ENCODE results near the gene CREBL2.
"Not testable (repeated sequence)": the region's sequence is repeated elsewhere in the genome, so short reads cannot be mapped to it uniquely, and the experiment has no call there.

The CREBL2 gene, protein sequence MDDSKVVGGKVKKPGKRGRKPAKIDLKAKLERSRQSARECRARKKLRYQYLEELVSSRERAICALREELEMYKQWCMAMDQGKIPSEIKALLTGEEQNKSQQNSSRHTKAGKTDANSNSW

DNA sequence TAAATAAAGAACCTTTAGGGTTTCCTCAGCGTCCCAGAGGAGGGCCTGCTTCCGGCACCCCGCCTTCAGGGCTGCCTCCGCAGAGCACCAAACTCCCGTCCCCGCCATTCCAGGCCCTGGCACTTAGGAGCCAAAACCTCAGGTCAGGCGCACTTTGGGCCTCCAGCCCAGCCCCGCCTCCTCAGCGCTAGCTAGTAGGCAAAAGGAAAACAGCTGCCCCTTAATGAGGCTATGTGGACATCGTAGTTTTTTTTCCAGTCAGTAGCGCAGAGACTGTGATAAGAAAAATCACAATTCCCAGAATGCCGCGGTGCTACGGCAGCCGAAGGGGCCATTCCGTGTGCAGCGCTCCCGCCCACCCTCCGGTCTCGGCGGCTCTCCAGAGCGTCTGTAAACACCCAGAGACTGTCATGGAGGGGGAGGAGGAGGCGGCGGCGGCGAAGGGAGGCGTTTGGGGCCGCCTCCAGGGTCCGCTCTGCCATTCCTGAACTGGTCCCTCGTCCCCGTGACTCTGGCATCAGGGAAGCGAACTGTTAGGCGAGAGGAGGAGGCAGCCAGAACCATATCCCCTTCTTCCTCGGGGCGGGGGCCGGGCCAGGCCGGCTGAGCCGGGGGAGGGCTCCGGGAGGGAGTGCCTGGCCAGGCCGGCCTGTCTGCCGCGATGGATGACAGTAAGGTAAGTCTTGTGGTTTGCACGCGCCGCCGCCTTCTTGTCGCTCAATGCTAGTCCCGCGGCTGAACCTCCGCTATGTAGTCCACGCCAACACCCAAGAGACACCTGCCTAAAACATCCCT, at the start of gene CREBL2:
CREBL2 (plus strand) TSS at position 365 of the 795 bp plus-strand sequence; CDS start at position 662, 297 bp downstream.
- peak; percentile 60 to 61 for DNase-seq (ENCODE audit: low read depth in 2 of 2)

DNA sequence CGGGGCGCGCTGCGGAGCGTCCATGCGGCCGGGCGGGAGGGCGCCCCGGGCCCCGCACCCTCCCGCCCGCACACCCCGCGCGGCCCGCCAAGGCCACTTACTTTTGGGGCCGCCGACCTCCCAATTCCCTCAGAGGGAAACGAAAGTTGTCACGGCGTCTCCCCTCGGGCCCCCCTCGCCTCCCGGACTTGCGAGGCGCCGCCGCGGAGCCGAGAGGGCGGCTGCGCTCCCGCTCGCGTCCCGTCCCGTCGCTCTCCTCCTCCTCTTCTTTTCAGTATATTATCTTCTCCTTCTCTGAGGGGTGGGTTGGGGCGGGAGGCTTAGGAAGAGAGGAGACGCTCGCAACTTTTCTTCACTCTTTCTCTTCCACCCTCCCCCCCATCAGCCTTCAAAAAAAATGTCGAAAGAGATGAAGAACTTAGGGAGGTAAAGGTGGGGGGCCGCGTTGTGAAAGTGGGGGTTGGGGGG, 49.6 kb upstream of the CREBL2 start:
- no peak for DNase-seq (ENCODE audit: low read depth in 2 of 2)

DNA sequence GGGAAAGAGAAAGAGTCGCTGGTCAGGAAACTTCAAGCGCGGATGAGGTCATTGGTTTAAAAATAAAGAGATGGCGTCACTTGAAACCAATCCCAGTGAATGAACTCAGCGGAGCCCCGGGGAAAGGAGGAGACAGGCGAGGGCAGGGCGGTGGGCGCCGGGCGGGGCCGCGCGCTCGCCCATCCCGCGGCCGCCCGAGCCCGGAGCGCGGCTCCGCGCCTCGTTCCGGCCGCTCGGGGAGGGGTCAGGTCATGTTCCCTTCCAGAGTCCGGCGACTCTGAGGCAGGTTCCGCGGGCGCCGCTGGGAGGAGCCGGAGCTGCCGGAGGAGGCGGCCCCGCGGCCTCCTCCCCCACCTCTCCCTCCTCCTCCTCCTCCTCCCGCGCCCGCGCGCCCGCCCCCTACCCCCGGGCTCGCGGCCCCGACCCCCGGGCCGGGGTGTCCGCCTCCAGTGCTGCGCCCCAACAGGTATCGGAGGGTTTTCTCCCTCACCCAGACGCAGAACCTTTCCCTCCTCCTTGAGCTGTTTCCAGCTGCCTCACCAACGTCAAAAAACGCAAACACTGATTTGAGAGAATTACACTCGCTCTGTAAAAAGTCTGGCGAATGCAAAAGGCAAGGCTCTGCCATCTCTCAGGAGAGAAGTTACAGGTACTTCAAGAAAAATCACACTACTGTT, 49.0 kb upstream of the CREBL2 start, which contains the start of gene DUSP16:
DUSP16 (minus strand) TSS at position 279 of the 677 bp plus-strand sequence. CDS start 41,765 bp downstream, outside the sequence.
- peak; percentile 38 to 41 for DNase-seq (ENCODE audit: low read depth in 2 of 2)

DNA sequence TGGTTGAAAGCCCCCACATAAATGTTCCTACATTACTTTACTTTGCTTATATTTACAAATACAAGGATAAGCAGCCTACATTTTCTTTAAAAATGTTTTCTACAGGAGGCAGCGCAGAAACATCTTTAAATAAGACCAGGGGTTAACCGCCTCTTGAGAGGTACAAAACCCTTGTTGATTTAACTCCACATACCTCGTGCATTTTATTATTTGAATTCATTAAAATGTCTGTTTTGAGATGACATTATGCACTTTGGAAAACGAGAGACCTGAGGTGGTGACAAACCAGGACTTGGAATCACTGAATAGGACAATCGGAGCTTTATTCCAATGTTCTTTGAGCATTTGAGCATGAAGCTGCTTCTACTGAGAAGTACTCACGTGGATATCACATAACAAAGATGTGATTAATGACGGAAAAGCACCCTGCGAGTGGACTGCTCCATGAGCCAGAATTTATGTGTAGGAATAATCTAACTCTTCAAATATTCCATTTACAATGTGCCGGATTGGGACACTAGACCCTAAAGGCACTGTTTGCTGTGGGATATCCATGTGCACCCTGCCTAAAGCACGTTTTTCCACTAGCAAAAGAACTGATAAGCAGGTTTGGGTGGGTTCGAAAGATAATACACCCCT, 48.3 kb upstream of the CREBL2 start:
- DNase-seq (ENCODE audit: low read depth in 2 of 2), result no peak

DNA sequence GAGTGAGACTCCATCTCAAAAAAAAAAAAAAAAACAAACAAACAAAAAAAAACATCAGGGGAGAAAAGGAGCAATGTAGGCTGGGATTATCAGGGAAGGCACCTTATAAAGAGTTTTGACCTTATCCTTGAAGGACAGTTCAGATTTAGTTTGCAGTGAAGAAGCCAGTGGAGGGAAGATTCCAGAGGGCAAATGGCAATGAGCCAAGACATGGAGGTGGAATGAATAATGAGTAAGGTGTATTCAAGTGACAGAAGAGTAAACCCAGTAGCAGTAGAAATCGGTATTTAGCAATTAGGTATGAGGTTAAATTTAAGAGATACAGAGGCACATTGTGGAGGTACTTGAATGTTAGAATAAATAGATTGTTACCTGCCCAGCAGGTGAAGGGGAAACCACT, 46.8 kb upstream of the CREBL2 start:
- DNase-seq (ENCODE audit: low read depth in 2 of 2), result no peak

DNA sequence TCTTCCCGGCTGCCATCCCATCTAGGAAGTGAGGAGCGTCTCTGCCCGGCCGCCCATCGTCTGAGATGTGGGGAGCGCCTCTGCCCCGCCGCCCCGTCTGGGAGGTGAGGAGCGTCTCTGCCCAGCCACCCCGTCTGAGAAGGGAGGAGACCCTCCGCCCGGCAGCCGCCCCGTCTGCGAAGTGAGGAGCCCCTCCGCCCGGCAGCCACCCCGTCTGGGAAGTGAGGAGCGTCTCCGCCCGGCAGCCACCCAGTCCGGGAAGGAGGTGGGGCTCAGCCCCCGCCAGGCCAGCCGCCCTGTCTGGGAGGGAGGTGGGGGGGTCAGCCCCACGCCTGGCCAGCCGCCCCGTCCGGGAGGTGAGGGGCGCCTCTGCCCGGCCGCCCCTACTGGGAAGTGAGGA, 45.7 kb upstream of the CREBL2 start:
- not testable (repeated sequence) for DNase-seq (ENCODE audit: low read depth in 2 of 2)

DNA sequence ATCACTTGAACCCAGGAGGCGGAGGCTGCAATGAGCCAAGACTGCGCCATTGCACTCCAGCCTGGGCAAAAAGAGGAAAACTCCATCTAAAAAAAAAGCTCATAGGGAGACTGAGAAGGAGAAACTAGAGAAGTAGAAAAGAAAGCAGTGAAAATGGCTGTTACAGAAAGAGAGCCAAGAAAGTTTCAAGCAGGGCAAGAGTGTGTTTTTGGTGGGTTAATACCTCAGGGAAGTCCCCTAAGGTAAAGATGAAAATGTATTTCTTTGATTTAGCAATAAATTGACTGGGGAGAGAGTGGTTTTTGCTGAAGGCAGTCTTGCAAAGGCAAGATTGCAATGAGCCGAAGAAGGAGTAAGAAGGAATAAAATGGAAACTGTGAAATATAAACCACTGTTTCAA, 39.0 kb upstream of the CREBL2 start:
- no peak for DNase-seq (ENCODE audit: low read depth in 2 of 2)

DNA sequence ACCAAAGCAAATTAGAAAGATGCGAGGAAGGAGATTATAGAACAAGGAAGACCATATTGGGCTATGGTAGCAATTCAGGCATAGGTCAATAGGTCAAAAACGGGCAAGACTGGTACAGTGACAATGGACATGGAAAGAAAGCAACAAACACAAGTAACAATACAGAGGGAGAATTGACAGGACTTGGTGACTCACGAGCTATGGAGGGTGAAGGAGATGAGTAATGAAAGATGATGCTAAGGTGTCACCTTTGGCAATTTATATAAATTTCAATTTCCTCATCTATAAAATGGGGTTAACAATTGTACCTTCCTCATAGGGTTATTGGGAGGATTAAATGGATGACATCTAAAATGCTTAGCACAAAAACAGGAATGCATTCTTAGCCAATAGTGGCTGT, 33.9 kb upstream of the CREBL2 start:
- DNase-seq (ENCODE audit: low read depth in 2 of 2), result no peak

DNA sequence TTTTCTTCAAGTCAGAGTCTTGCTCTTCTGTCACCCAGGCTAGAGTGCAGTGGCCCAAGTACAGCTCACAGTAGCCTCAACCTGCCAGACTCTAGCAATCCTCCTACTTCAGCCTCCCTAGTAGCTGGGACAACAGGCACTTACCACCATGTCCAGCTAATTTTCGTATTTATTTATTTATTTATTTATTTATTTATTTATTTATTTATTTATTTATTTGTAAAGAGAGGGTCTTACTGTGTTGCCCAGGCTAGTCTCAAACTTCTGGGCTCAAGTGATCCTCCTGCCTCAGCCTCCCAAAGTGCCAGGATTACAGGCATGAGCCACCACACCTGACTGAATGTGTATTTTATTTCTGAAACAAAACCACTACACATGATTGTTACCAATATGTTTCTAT, 31.0 kb upstream of the CREBL2 start:
- DNase-seq (ENCODE audit: low read depth in 2 of 2), result not testable (repeated sequence)

DNA sequence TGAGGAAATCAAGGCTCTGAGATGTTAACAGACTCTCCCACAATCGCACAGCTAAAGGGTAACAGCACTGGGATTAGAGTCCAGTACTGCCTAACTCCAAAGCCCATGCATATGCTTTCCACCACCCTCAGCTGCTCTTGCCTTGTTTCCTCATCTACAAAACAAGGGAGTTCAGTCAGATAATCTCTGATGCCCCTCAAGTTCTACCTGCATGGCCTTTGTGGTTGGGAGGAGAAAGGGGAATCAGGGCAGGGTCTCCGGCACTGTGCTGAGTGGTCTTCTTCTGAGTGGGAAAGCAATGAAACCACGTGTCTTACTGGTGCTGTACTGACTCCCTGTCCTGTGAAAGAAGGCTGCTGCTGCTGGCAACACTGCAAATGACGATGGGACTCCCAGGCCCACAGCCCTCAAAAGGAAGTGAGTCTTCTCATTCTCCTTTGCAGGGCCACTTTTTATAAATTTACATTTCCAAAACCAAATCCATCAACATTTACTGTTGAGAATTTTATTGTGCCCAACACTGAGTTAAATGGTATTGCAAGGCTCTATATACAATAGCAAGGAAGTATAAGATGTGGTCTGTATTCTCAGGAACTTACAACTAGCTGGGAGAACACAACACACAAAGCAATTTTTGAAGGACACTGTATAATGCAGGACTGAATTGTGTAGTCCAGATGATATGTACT, 29.3 kb upstream of the CREBL2 start:
- DNase-seq (ENCODE audit: low read depth in 2 of 2), result no peak

DNA sequence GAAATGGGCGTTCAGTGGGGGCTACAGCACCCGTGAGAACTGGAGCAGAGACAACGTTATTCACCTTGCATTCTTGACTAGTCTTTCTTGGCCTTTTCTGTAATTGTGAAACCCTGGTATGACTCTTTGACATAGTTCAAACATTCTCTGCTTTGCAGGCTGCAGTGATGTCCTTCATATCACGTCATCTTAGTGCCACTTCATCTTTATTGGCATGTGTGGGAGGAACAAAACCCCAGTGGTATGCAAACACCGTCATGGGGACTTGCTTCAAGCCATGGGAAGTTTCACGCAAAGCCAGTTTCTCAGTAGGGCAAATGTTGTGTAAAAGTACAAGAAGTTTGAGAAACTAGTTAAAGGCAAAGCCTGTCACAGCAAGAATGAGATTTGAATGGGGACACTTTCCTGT, 28.8 kb upstream of the CREBL2 start:
- no peak for DNase-seq (ENCODE audit: low read depth in 2 of 2)

DNA sequence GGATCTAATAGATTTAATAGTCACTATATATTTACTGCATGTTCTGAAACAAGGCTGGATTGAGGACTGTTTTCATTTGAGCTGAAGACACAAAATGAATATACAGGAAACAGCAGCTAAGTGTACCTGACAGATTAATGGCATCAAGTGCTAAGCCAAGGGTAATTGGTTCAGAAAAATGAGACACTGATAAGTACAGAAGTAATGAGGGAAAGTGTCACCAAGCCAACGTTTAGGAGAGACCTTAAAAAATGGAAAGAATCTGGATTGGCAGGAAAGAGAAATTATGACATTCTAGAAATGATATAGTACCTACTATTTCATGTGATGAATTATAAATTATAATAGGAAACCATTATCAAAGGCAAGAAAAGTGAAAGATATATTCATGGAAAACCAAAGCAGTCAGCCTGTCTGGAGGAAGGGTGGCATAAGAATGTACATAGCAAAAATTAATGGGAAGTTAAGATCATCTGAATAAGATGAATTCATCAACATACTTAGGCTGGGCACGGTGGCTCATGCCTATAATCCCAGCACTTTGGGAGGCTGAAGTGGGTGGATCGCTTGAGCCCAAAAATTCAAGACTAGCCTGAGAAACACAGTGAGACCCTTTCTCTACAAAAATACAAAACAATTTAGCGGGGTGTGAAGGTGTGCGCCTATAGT, 28.0 kb upstream of the CREBL2 start:
- DNase-seq (ENCODE audit: low read depth in 2 of 2), result no peak

DNA sequence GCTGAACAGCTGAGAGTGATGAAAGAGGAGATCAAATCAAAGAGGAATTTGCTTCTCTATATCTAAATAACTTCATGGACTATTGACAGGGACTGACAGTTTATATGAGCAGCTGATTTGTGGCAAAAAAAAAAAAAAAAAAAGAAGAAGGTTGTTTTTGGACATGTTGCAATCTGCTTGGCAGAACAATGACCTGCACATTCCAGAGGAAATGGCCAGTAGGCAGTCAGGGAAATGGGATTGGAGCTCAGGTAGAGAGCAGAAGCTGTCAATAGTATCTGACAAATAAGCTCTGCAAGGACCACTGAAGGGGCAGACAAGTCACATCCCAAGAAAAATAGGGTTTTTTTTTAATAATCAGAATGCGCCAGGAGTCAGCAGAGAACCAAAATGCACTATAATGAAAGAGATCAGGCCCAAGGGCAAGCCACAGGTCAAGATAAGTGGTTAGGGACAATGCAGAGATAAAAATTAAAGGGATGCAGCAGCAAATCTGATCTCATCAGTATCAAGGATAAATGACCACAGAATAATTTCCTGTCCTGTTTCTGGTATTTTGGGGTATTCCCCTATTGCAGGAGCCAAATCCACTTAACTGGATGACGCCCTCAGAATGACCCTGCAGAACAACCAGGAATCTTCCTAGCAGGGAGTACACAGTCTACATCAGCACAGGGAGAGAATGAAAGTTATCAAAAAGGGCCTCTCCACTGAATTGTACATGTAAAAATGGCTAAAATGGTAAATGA, 26.4 kb upstream of the CREBL2 start:
- no peak for DNase-seq (ENCODE audit: low read depth in 2 of 2)

DNA sequence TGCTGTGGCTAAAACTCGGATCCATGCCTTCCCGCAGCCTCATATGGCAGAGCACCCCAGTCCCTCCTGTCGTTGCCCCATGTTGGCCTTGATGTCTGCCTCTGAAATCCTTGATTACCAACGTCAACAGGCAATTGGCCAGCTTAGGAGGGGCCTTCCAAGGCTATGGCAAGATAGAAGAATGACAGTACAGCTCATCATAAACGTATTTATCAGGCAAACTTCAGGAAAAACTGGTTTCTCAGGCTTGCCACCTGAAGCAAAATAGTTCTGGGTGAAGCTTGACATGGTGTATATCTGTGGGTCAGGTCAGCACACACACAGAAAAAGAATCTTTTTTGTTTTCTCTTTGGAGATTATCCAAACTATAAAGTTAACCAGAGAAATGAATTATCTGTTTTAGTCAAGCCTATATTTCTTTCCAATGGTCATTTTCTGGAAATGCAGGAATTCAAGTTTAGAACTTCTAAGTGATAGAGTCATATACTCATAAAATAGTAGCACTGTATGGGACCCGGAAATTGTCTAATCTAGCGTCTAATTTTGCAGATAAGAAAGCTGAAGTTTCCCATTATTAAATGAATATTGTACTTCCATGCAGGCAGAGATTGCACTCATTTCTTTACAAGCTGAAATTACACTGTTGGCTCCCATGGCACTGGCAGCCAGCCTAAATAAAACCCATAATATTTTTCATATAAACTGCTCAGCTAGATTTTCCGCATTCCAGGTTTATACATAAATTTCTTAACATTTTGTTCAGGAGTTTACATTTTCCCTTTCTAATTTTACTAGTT, 24.6 kb upstream of the CREBL2 start:
- no peak for DNase-seq (ENCODE audit: low read depth in 2 of 2)

DNA sequence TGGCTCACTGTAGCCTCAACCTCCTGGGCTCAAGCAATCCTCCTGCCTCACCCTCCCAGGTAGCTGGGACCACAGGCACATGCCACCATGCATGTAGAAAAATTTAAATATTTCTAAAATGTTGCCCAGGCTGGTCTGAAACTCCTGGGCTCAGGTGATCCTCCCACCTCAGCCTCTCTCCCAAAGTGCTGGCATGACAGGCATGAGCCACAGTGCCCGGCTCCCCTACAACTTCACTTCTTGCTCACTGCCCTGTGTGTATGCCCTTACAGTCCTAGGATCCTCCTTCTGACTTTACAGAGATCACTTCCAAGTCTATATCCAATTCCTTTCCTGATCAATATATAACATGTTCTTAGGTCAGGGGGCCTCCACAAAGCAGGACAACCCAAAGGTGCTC, 23.8 kb upstream of the CREBL2 start:
- no peak for DNase-seq (ENCODE audit: low read depth in 2 of 2)

DNA sequence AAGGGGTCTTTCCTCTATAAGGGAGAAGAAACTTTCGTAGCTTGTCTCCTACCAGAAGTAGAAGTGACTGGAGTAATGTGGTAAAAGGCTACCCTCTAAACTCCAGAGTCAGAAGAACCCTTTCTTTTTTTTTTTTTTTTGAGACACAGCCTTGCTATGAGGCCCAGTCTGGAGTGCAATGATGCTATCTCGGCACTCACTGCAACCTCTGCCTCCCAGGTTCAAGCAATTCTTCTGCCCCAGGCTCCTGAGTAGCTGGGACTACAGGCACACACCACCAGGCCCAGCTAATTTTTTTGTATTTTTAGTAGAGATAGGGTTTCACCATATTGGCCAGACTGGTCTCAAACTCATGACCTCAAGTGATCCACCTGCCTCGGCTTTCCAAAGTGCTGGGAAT, 23.2 kb upstream of the CREBL2 start:
- DNase-seq (ENCODE audit: low read depth in 2 of 2), result not testable (repeated sequence)

DNA sequence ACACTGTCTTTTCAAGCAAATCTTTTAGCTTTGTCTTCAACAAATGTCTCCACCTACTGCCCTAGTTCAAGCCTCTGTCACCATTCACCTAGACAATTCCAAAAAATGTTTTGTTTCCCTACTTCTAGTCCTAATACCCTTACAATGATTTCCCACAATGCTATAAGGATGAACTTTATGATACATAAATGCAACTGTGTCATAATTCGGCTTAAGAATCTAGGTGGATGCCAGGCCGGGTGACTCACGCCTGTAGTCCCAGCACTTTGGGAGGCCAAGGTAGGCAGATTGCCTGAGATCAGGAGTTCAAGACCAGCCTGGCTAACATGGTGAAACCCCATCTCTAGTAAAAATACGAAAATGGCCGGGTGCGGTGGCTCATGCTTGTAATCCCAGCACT, 20.7 kb upstream of the CREBL2 start:
- DNase-seq (ENCODE audit: low read depth in 2 of 2), result no peak

DNA sequence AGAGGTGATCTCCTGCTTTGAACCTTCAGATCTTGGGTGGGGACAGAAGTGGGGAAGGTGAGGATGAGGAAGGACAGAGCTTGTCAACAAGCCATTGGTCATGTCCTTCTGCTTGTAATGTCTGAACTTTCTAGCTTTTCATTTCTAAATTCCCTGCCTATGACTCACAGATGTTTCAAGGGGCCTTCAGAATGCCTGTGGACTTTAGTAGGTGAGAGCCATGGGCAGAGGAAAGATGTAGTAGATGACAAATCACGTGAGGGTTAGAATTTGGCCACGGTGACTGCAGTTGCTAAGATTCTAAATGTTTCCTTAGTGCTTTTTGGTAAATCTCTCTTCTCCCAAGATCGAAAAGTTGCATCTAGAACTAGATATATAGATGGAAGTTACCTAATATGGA, 18.7 kb upstream of the CREBL2 start:
- no peak for DNase-seq (ENCODE audit: low read depth in 2 of 2)

DNA sequence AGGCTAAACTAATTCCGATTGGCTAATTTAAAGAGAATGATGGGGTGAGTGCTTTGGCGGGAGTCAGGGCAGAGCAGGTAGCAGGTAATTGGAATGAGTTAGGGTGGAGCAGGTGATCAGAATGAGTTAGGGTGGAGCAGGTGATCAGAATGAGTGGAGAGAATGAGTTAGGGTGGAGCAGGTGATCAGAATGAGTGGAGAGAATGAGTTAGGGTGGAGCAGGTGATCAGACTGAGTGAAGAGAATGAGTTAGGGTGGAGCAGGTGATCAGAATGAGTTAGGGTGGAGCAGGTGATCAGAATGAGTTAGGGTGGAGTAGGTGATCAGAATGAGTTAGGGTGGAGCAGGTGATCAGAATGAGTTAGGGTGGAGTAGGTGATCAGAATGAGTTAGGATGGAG, 15.7 kb upstream of the CREBL2 start:
- not testable (repeated sequence) for DNase-seq (ENCODE audit: low read depth in 2 of 2)

DNA sequence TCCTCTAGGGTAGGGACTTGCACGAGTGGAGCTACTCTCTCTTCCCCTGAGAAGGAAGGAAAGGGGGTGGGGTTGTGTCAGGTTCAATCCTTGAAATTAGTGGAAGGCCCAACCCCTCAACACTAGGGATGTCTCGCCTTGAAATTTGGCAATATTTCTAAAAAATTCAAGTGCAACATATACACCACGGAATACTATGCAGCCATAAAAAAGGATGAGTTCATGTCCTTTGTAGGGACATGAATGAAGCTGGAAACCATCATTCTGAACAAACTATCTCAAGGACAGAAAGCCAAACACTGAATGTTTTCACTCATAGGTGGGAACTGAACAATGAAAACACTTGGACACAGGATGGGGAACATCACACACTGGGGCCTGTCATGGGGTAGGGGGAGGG, 15.1 kb upstream of the CREBL2 start:
- DNase-seq (ENCODE audit: low read depth in 2 of 2), result not testable (repeated sequence)
